Nephron progenitor cell (in vitro differentiated cells): ENCODE measurements around the gene TOPBP1.

ENCODE experiments used
- DNase-seq: peaks from one replicate; pipeline ENCODE4 v3.0.0; 2021
- H3K27ac Mint-ChIP-seq: 2 replicates; pipeline ENCODE4 v1.8.0; 2021; ENCODE audit warnings: mild to moderate bottlenecking, moderate library complexity, mixed read lengths
- H3K27me3 Mint-ChIP-seq: 2 replicates; pipeline ENCODE4 v1.8.0; 2021; ENCODE audit warnings: mild to moderate bottlenecking, low read depth, mixed read lengths; ENCODE audit not compliant: poor library complexity
- H3K36me3 Mint-ChIP-seq: 2 replicates; pipeline ENCODE4 v1.8.0; 2021; ENCODE audit warnings: low read depth, mixed read lengths
- H3K4me1 Mint-ChIP-seq: 2 replicates; pipeline ENCODE4 v1.8.0; 2021; ENCODE audit warnings: mixed read lengths
- H3K4me3 Mint-ChIP-seq: 2 replicates; pipeline ENCODE4 v1.8.0; 2021; ENCODE audit warnings: mild to moderate bottlenecking, moderate library complexity, mixed read lengths
- H3K9me3 Mint-ChIP-seq: 2 replicates; pipeline ENCODE4 v1.8.0; 2021; ENCODE audit warnings: mild to moderate bottlenecking, moderate library complexity, mixed read lengths
- TF ChIP-seq, protein P1 (sequence below): fragments of 200-600 bp; sonication (generic); IDR thresholded peaks from 2 replicates; pipeline ENCODE4 v1.5.0; 2021; ENCODE audit warnings: antibody characterized with exemption

Gene TOPBP1

GRCh38 chr3:133661454-133662277, at the start of gene TOPBP1:
Gene TOPBP1, minus strand, starts transcription at chr3:133661941. Its CDS starts 814 bp downstream, at chr3:133661127.
- DNase-seq, result peak; percentile 87
- Mint-ChIP-seq H3K4me1 (peaks cover 45% of the 10 kb centered on the region), H3K27ac (peak within 1 kb of the TSS; percentile 99), H3K27me3 (peaks cover 2% of the 10 kb centered on the region), H3K4me3 (peak within 1 kb of the TSS; percentile 98), H3K9me3 (no peaks in the 10 kb centered on the region), H3K36me3 (peaks cover 24% of the 10 kb centered on the region)
- TF ChIP-seq, protein P1, sequence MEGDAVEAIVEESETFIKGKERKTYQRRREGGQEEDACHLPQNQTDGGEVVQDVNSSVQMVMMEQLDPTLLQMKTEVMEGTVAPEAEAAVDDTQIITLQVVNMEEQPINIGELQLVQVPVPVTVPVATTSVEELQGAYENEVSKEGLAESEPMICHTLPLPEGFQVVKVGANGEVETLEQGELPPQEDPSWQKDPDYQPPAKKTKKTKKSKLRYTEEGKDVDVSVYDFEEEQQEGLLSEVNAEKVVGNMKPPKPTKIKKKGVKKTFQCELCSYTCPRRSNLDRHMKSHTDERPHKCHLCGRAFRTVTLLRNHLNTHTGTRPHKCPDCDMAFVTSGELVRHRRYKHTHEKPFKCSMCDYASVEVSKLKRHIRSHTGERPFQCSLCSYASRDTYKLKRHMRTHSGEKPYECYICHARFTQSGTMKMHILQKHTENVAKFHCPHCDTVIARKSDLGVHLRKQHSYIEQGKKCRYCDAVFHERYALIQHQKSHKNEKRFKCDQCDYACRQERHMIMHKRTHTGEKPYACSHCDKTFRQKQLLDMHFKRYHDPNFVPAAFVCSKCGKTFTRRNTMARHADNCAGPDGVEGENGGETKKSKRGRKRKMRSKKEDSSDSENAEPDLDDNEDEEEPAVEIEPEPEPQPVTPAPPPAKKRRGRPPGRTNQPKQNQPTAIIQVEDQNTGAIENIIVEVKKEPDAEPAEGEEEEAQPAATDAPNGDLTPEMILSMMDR, result no peak

- TF ChIP-seq, protein P1, result no peak
- no peak overlapping the region for H3K4me3 Mint-ChIP-seq
- peaks cover 22% of the 10 kb centered on the region for H3K4me1 Mint-ChIP-seq
- peaks cover 39% of the 10 kb centered on the region for H3K27me3 Mint-ChIP-seq
- H3K36me3 Mint-ChIP-seq, result no peaks in the 10 kb centered on the region
- H3K27ac Mint-ChIP-seq, result no peak overlapping the region
- DNase-seq, result no peak
- H3K9me3 Mint-ChIP-seq, result no peaks in the 10 kb centered on the region
Measured at GRCh38 chr3:133711013-133711412, 49.3 kb upstream of the TOPBP1 start.

DNA sequence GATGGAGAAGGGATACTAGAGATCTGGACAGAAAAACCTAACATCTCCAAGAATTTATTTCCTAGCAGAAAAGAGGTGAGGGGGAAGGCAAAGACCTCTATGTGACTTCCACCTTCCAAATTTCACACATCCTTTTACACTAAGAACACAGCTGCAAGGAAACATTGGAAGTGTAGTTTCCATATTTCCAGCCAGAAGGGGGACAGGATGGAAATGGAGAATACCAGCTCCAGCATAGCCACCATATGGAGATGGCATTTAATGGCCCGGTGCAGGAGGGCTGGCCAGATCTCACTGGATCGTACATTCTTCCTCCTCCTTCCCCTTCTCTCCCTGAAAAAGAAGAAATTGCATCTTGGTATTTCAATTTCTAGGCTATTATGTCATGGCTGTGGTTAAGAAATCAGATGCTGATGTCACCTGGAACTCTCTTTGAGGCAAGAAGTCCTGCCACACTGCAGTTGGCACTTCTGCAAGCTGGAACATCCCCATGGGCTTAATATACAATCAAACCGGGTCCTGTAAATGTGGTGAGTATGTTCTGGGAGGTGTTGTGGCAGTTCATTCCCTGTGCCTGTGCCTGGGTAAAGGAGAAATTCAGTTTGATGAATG, 47.5 kb upstream of the TOPBP1 start:
- Mint-ChIP-seq H3K27ac (no peak overlapping the region), H3K9me3 (no peaks in the 10 kb centered on the region), H3K27me3 (peaks cover 56% of the 10 kb centered on the region), H3K36me3 (no peaks in the 10 kb centered on the region), H3K4me3 (no peak overlapping the region), H3K4me1 (peaks cover 25% of the 10 kb centered on the region)
- TF ChIP-seq, protein P1, result no peak
- no peak for DNase-seq

DNA sequence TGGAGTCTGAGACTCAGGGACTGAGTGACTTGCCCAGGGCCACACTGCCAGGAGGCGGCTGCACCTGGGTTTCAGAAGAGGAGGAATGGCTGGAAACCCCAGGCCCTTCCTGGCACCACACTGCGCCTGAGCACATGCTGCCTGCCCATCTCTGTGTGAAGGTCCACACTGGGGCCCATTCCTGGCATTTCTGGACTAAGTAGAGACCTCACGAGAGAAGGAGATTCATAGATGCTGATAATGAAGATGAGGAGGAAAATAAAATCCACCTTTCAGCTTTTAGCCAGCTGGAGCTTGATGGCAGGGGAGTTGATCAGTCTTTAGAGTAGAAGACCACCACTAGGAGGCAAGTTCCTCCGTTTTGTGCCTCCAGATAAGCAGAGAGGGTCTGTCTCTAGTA, 44.3 kb upstream of the TOPBP1 start:
- Mint-ChIP-seq H3K27me3 (peaks cover 53% of the 10 kb centered on the region), H3K4me3 (no peak overlapping the region), H3K27ac (no peak overlapping the region), H3K4me1 (peaks cover 19% of the 10 kb centered on the region), H3K9me3 (no peaks in the 10 kb centered on the region), H3K36me3 (no peaks in the 10 kb centered on the region)
- no peak for DNase-seq
- TF ChIP-seq, protein P1, result no peak

DNA sequence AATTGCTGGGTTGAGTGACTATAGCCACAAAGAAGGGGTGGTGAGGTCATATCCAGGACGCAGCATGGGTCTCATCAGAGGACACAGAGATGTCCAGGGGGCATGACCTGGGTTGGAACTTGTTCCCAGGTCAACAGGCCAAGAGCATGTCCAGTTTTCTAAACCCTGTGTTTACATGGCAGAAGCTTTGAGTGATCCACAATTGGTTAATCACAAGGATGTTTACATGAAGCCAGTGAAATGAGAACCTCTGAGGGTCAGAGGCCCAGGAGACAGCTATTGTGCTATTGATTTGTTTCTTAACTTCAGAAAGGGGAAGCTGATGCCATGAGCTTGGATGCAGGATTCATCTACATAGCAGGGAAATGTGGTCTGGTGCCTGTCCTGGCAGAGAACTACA, 42.2 kb upstream of the TOPBP1 start:
- Mint-ChIP-seq H3K4me1 (peaks cover 8% of the 10 kb centered on the region), H3K36me3 (no peaks in the 10 kb centered on the region), H3K9me3 (peaks cover under 1% of the 10 kb centered on the region), H3K27me3 (peaks cover 42% of the 10 kb centered on the region), H3K4me3 (no peak overlapping the region), H3K27ac (peak overlapping the region; percentile 13)
- TF ChIP-seq, protein P1, result no peak
- DNase-seq, result no peak
